OCI-LY3 (cell line): ENCODE measurements around the gene DEXI.

ENCODE experiments used
- EZH2phosphoT487 ChIP-seq: fragments of 200-600 bp; shearing (Covaris generic); IDR thresholded peaks from 2 replicates; pipeline ENCODE4 v1.6.1; 2018; ENCODE audit warnings: antibody characterized with exemption, mixed run types, low read depth
- TF ChIP-seq, protein P1 (sequence below): fragments of 200-600, 300-600 bp; sonication (generic); IDR thresholded peaks from 2 replicates; pipeline ENCODE4 v1.5.1; 2014; ENCODE audit warnings: antibody characterized with exemption, low read length, low read depth

DNA sequence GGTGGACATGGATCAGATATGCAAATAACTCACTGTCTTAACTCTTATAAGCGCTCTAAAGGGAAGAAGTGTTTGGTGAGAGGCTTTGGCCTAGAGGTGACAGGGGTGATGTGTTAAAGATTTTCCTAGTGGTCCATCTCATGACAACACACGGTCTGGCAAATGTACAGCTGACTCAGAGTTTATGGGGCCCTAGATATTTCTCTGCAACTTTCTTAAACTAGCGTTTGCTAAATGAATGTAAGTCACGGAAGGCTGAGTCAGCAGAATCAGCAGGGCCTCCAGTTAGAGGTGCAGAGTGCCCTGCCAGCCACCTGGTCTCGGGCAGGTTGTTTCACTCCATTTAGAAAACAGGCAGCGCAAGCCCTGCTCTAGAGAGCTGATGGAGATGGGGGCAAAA is 42.2 kb upstream of the DEXI start:
- TF ChIP-seq, protein P1, sequence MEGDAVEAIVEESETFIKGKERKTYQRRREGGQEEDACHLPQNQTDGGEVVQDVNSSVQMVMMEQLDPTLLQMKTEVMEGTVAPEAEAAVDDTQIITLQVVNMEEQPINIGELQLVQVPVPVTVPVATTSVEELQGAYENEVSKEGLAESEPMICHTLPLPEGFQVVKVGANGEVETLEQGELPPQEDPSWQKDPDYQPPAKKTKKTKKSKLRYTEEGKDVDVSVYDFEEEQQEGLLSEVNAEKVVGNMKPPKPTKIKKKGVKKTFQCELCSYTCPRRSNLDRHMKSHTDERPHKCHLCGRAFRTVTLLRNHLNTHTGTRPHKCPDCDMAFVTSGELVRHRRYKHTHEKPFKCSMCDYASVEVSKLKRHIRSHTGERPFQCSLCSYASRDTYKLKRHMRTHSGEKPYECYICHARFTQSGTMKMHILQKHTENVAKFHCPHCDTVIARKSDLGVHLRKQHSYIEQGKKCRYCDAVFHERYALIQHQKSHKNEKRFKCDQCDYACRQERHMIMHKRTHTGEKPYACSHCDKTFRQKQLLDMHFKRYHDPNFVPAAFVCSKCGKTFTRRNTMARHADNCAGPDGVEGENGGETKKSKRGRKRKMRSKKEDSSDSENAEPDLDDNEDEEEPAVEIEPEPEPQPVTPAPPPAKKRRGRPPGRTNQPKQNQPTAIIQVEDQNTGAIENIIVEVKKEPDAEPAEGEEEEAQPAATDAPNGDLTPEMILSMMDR = no peak
- TF ChIP-seq EZH2phosphoT487 = no peak
